Spleen (tissue), 7 donors: Measurements from ENCODE around the gene EPB41L4A.

Experiments
- POLR2A ChIP-seq, 3 donors: fragments of 450-650 bp; IDR thresholded peaks; one replicate each; pipeline ENCODE4 v1.5.1; 2017; ENCODE audit warnings: antibody characterized with exemption in 3 of 3, mild to moderate bottlenecking in 1 of 3
- TF ChIP-seq, protein P1 (sequence below), 11 experiments: fragments of 200-600 bp in 7 of 11; fragments of 450-650 bp in 4 of 11; sonication (generic) in 4 of 11; IDR thresholded peaks in 8 of 11; conservative IDR thresholded peaks in 3 of 11; 1 replicate in 7 of 11; 2 replicates in 4 of 11; pipeline versions ENCODE4 v1.4.0 to v1.8.0; 2016 to 2021; ENCODE audit warnings: antibody characterized with exemption in 11 of 11, inconsistent platforms in 4 of 11, mild to moderate bottlenecking in 1 of 11
- donor health status: DM: no; HTN: no; CAD: no; lungs with moderate emphysema.
- donor health status: DM: no; HTN: no; CAD: no.
- donor health status: DM: no; HTN: no; CAD: no.

GRCh38 chr5:112196584-112196983, 222.5 kb downstream of the EPB41L4A start:
- TF ChIP-seq, protein P1, sequence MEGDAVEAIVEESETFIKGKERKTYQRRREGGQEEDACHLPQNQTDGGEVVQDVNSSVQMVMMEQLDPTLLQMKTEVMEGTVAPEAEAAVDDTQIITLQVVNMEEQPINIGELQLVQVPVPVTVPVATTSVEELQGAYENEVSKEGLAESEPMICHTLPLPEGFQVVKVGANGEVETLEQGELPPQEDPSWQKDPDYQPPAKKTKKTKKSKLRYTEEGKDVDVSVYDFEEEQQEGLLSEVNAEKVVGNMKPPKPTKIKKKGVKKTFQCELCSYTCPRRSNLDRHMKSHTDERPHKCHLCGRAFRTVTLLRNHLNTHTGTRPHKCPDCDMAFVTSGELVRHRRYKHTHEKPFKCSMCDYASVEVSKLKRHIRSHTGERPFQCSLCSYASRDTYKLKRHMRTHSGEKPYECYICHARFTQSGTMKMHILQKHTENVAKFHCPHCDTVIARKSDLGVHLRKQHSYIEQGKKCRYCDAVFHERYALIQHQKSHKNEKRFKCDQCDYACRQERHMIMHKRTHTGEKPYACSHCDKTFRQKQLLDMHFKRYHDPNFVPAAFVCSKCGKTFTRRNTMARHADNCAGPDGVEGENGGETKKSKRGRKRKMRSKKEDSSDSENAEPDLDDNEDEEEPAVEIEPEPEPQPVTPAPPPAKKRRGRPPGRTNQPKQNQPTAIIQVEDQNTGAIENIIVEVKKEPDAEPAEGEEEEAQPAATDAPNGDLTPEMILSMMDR (IDR thresholded peaks at IDR 0.05 in 8 of 11, conservative IDR thresholded peaks at IDR 0.05 in 3 of 11) = no peak
- no peak for TF ChIP-seq POLR2A (IDR thresholded peaks at IDR 0.05)
